ENCODE measurements around the gene RAPGEF1. TPM values are rescaled to one million over a fixed set of nuclear protein-coding genes. Genes with fewer than 3 reads are reported as not detected.
A peak's percentile ranks its signal among the peaks of the same experiment; 100 is the strongest.

RAPGEF1 gene
- total and polyA plus RNA-seq, 9 of the 15 experiments (the other 6 are each of a cell fraction or from before 2014, with no cell fraction given) = 0.06 to 44.1 (median 19.9) TPM

DNA sequence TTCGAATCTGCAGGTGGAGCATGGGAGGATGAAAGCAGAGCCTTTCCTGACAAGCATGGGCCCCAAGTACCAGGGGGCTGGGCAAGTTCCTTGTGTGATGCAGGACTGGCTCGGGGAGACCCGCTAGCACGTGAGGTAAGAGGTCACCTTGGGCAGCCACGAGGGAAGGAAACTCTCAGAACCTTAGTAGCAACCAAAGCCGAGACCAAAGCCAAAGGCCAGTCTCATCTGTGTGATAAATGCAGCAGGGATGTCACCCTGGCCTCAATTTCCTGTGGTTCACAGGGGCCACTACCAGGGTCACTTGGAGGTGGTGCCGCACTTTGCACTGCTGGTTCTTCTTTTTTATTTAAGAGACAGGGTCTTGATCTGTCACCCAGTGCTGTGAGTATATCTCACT lies 155.0 kb downstream of the RAPGEF1 start:
- H2AFZ ChIP-seq (ENCODE audit: low read depth, low read length) = no peak overlapping the region
- intact Hi-C loops (cut with micrococcal nuclease) (no loop called here), in situ Hi-C loops (cut with MboI) (no loop called here)
- no peaks in the 10 kb centered on the region for H4K20me1 ChIP-seq (replicated peaks; ENCODE audit: control insufficient read depth, insufficient read depth, low read length)
- H3K4me2 ChIP-seq (ENCODE audit: insufficient read depth, low read length) = no peak overlapping the region
- TF ChIP-seq ESRRB (CRISPR knock-in tag; IDR thresholded peaks at IDR 0.05; ENCODE audit: borderline replicate concordance) (no peak), ZSCAN29 (IDR thresholded peaks at IDR 0.05) (no peak), HNRNPL (IDR thresholded peaks at IDR 0.05; ENCODE audit: low read depth, low read length) (no peak), RBM39 (optimal IDR thresholded peaks at IDR 0.05; ENCODE audit: low read depth, low read length) (no peak)
- FAIRE-seq (no peak), ATAC-seq (no peak), DNase-seq (ENCODE audit: extremely low read depth in 1 of 4, low spot score in 3 of 4) (no peak)
- no peaks in the 10 kb centered on the region for H3K79me2 ChIP-seq (ENCODE audit: control insufficient read depth, insufficient read depth, low read length)
- peaks cover 0 to 4% of the 10 kb centered on the region in 2 experiments; a peak in 1 of 5 replicates for H3K4me1 ChIP-seq (replicated peaks in 1 of 2; ENCODE audit: control insufficient read depth in 2 of 2, insufficient read depth in 2 of 2, low read length in 2 of 2)
- POLR2A ChIA-PET = no interaction called here
- no peaks in the 10 kb centered on the region for H3K9me1 ChIP-seq (ENCODE audit: control insufficient read depth, insufficient read depth, low read length)
- H3K27ac ChIP-seq (ENCODE audit: extremely low read depth, low read depth, low read length) = no peak overlapping the region
- peaks cover 28% of the 10 kb centered on the region; the same call in 2 of the 3 replicates for H3K36me3 ChIP-seq (ENCODE audit: control insufficient read depth, insufficient read depth, low read length)
- no peaks in the 10 kb centered on the region for H3K27me3 ChIP-seq (ENCODE audit: control insufficient read depth in 2 of 2, insufficient read depth in 2 of 2, low read length in 2 of 2)
- no peaks in the 10 kb centered on the region for H3K9me3 ChIP-seq (replicated peaks; ENCODE audit: control insufficient read depth, insufficient read depth, low read depth, low read length)
- H3K9ac ChIP-seq (ENCODE audit: insufficient read depth in 1 of 2, low read depth in 2 of 2, low read length in 2 of 2) = no peak overlapping the region
- CTCF ChIA-PET (ENCODE audit: low intra/inter-chr PET ratio) = no interaction called here
- no TSS peak for BruUV-seq (replicated peaks)
- 88% methylated on average over 7 of the region's 7 CpGs for whole genome bisulfite sequencing (ENCODE audit: insufficient coverage, low coverage, missing lambda C conversion rate)
- H3K4me3 ChIP-seq = no peak overlapping the region

GRCh38 chr9:131583836-131584555 lies 155.9 kb downstream of the RAPGEF1 start:
- Histone ChIP-seq H4K20me1 (replicated peaks; ENCODE audit: control insufficient read depth, insufficient read depth, low read length) (no peaks in the 10 kb centered on the region), H3K27ac (ENCODE audit: extremely low read depth, low read depth, low read length) (no peak overlapping the region), H3K4me1 (replicated peaks in 1 of 2; ENCODE audit: control insufficient read depth in 2 of 2, insufficient read depth in 2 of 2, low read length in 2 of 2) (peaks cover 0 to 9% of the 10 kb centered on the region in 2 experiments; a peak in 1 of 5 replicates), H3K4me2 (ENCODE audit: insufficient read depth, low read length) (no peak overlapping the region), H3K9ac (ENCODE audit: insufficient read depth in 1 of 2, low read depth in 2 of 2, low read length in 2 of 2) (no peak overlapping the region), H3K4me3 (no peak overlapping the region), H3K36me3 (ENCODE audit: control insufficient read depth, insufficient read depth, low read length) (peaks cover 36% of the 10 kb centered on the region; the same call in 2 of the 3 replicates), H3K79me2 (ENCODE audit: control insufficient read depth, insufficient read depth, low read length) (no peaks in the 10 kb centered on the region), H3K27me3 (ENCODE audit: control insufficient read depth in 2 of 2, insufficient read depth in 2 of 2, low read length in 2 of 2) (no peaks in the 10 kb centered on the region), H3K9me3 (replicated peaks; ENCODE audit: control insufficient read depth, insufficient read depth, low read depth, low read length) (no peaks in the 10 kb centered on the region), H2AFZ (ENCODE audit: low read depth, low read length) (no peak overlapping the region), H3K9me1 (ENCODE audit: control insufficient read depth, insufficient read depth, low read length) (no peaks in the 10 kb centered on the region)
- DNase-seq (ENCODE audit: extremely low read depth in 1 of 4, low spot score in 3 of 4) = no peak
- ChIA-PET CTCF (ENCODE audit: low intra/inter-chr PET ratio) (no interaction called here), POLR2A (no interaction called here)
- 0 out of 2 replicates have a peak, but pooled peaks have one; percentile 3 for TF ChIP-seq POLR2G (IDR thresholded peaks at IDR 0.05; ENCODE audit: low read depth, low read length)
- TF ChIP-seq, protein P1, sequence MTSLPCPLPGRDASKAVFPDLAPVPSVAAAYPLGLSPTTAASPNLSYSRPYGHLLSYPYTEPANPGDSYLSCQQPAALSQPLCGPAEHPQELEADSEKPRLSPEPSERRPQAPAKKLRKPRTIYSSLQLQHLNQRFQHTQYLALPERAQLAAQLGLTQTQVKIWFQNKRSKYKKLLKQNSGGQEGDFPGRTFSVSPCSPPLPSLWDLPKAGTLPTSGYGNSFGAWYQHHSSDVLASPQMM (CRISPR knock-in tag; IDR thresholded peaks at IDR 0.05) = no peak
- FAIRE-seq = no peak
- WGBS (ENCODE audit: insufficient coverage, low coverage, missing lambda C conversion rate) = 92% methylated on average over 17 of the region's 27 CpGs
- no peak for ATAC-seq
- BruUV-seq (replicated peaks) = no TSS peak
- intact Hi-C loops (cut with micrococcal nuclease) (no loop called here), in situ Hi-C loops (cut with MboI) (no loop called here)
